OCI-LY7 (cell line): ENCODE results near the gene PLPPR3. TPM values are rescaled to one million over a fixed set of nuclear protein-coding genes. Genes with fewer than 3 reads are reported as not detected.

ENCODE experiments used
- BruUV-seq: library from RNA; stranded (reverse); fragments of 400-500 nt; replicated peaks from 2 replicates; lab custom pipeline; 2021; lab: Mats Ljungman, UMichigan
- CTCF ChIA-PET: fragments of 300-600 bp; sonication (Branson Sonifier 250); formaldehyde crosslinking; loops from one replicate; lab custom pipeline; 2022; ENCODE audit warnings: antibody characterized with exemption; ENCODE audit not compliant: unreplicated experiment; lab: Charles Lee
- POLR2A ChIA-PET: fragments of 300-600 bp; sonication (Branson Sonifier 250); formaldehyde crosslinking; loops from one replicate; lab custom pipeline; 2022; ENCODE audit warnings: antibody characterized with exemption; lab: Charles Lee
- DNase-seq: peaks from one replicate; pipeline ENCODE4 v3.0.0-alpha.2; 2015; ENCODE audit warnings: low spot score
- H2AFZ ChIP-seq: fragments of 200-600 bp; sonication (generic), shearing (Covaris generic); 2 replicates; pipeline ENCODE4 v1.6.1; 2014; ENCODE audit warnings: mild to moderate bottlenecking, antibody characterized with exemption, low read length, moderate library complexity
- H3K27ac ChIP-seq: fragments of 200-600 bp; sonication (generic); 2 replicates; pipeline ENCODE4 v1.5.1; 2014; ENCODE audit warnings: mixed run types, low read depth, mild to moderate bottlenecking, moderate library complexity, low read length, inconsistent platforms; ENCODE audit not compliant: poor library complexity, severe bottlenecking
- H3K36me3 ChIP-seq: fragments of 200-600 bp; sonication (generic); 2 replicates; pipeline ENCODE4 v1.6.1; 2014; ENCODE audit warnings: mild to moderate bottlenecking, antibody characterized with exemption, low read length, moderate library complexity, mixed read lengths; ENCODE audit not compliant: insufficient read depth
- H3K4me1 ChIP-seq: fragments of 200-600 bp; sonication (generic); 2 replicates; pipeline ENCODE4 v1.5.1; 2014; ENCODE audit warnings: mild to moderate bottlenecking, low read length; ENCODE audit not compliant: insufficient read depth, poor library complexity, severe bottlenecking
- H3K4me2 ChIP-seq: fragments of 200-600 bp; sonication (generic); 2 replicates; pipeline ENCODE4 v1.6.1; 2014; ENCODE audit warnings: mild to moderate bottlenecking, low read length
- H3K4me3 ChIP-seq: fragments of 200-600 bp; sonication (generic); 2 replicates; pipeline ENCODE4 v1.5.1; 2014; ENCODE audit warnings: mild to moderate bottlenecking, low read depth, low read length; ENCODE audit not compliant: poor library complexity, severe bottlenecking
- H3K79me2 ChIP-seq: fragments of 200-600 bp; sonication (generic); 2 replicates; pipeline ENCODE4 v1.6.1; 2016; ENCODE audit warnings: low read depth, mild to moderate bottlenecking, low read length, moderate library complexity, mixed read lengths; ENCODE audit not compliant: insufficient read depth
- H3K9me2 ChIP-seq: fragments of 200-600 bp; sonication (generic); 2 replicates; pipeline ENCODE4 v1.6.1; 2016; ENCODE audit warnings: mild to moderate bottlenecking, low read length, mixed read lengths; ENCODE audit not compliant: insufficient read depth
- H3K9me3 ChIP-seq: fragments of 200-600 bp; sonication (generic); 2 replicates; pipeline ENCODE4 v1.6.1; 2014; ENCODE audit warnings: mild to moderate bottlenecking, mixed run types, low read length, mixed read lengths
- H4K20me1 ChIP-seq: fragments of 200-600 bp; sonication (generic); 2 replicates; pipeline ENCODE4 v1.6.1; 2014; ENCODE audit warnings: mild to moderate bottlenecking, antibody characterized with exemption, low read length, moderate library complexity, mixed read lengths; ENCODE audit not compliant: insufficient read depth
- EZH2phosphoT487 ChIP-seq: fragments of 200-600 bp; sonication (generic); IDR thresholded peaks from 2 replicates; pipeline ENCODE4 v1.6.1; 2018; ENCODE audit warnings: low read depth, borderline replicate concordance, mild to moderate bottlenecking, mixed run types, antibody characterized with exemption, low read length, moderate library complexity, mixed read lengths
- intact Hi-C: fragments of 100-400 bp; cut with micrococcal nuclease; formaldehyde crosslinking; loops from one replicate; pipeline ENCODE4 v1.10.0; 2022; ENCODE audit not compliant: unreplicated experiment
- total RNA-seq, 2 experiments: library from RNA; depleted of rRNA in 1 of 2; stranded (reverse); fragments of >200 nt in 1 of 2; shearing (Covaris generic) in 1 of 2; gene quantifications; 2 replicates each; pipeline ENCODE4 v1.2.3, GENCODE V29; 2014 to 2022
- TF ChIP-seq, protein P1 (sequence below): fragments of 200-600 bp; sonication (generic); conservative IDR thresholded peaks from 2 replicates; pipeline ENCODE4 v1.5.1; 2014; ENCODE audit warnings: mild to moderate bottlenecking, antibody characterized with exemption, low read length, moderate library complexity, mixed read lengths

The PLPPR3 gene
- total RNA-seq, 2 experiments from 2014 or later = not detected

DNA sequence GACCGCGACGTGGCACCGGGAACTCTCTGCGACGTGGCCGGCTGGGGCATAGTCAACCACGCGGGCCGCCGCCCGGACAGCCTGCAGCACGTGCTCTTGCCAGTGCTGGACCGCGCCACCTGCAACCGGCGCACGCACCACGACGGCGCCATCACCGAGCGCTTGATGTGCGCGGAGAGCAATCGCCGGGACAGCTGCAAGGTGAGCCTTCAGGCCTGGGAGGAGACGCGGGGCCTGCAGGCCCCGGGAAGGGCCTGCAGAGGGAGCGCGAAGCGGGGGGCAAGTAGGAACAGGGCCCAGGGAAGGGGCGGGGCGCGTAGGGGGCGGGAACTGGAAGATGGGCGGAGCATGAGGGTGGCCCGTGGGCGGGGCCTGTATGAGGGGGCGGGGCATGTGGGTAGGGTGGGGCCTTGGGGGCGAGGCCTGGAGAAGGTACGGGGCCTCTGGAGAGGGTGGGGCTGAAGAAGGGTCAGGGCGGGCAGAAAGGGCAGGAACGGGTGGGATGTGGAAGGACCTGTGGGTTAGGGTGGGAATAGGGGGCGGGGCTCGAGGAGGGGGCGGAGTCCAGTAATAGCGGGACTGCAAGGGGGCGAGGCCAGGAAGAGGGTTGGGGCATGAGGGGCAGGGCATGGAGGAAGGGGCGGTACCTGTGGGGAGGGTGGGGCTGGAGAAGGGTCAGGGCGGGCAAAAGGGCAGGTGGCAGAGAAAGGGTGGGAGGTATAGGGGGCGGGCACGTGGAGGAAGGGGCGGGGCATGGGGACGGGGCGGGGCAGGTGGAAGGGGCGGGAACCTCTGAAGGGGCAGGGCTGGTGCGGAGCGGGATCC lies 40.2 kb upstream of the PLPPR3 start:
- peaks cover 31% of the 10 kb centered on the region for H3K4me1 ChIP-seq
- DNase-seq = peak; percentile 93
- BruUV-seq = no TSS peak
- no peaks in the 10 kb centered on the region for H4K20me1 ChIP-seq
- peak overlapping the region; percentile 59 for H3K4me3 ChIP-seq
- no peaks in the 10 kb centered on the region for H3K9me3 ChIP-seq
- H3K36me3 ChIP-seq = no peaks in the 10 kb centered on the region
- peak overlapping the region; percentile 83 for H3K4me2 ChIP-seq
- ChIA-PET CTCF (no interaction called here), POLR2A (interaction anchor here (0.5 kb wide), 1 partner anchor 104 kb away, joined by 5 read pairs; no protein-coding TSS in a partner anchor)
- intact Hi-C loops = loop anchor here (1.0 to 2.0 kb wide), 6 partner anchors 31 to 312 kb away; partner anchors contain the start of genes KISS1R, MED16, RNU6-9 and SBNO2
- no peaks in the 10 kb centered on the region for H3K79me2 ChIP-seq
- TF ChIP-seq, protein P1, sequence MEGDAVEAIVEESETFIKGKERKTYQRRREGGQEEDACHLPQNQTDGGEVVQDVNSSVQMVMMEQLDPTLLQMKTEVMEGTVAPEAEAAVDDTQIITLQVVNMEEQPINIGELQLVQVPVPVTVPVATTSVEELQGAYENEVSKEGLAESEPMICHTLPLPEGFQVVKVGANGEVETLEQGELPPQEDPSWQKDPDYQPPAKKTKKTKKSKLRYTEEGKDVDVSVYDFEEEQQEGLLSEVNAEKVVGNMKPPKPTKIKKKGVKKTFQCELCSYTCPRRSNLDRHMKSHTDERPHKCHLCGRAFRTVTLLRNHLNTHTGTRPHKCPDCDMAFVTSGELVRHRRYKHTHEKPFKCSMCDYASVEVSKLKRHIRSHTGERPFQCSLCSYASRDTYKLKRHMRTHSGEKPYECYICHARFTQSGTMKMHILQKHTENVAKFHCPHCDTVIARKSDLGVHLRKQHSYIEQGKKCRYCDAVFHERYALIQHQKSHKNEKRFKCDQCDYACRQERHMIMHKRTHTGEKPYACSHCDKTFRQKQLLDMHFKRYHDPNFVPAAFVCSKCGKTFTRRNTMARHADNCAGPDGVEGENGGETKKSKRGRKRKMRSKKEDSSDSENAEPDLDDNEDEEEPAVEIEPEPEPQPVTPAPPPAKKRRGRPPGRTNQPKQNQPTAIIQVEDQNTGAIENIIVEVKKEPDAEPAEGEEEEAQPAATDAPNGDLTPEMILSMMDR = peak; percentile 64
- no peak for TF ChIP-seq EZH2phosphoT487
- no peak overlapping the region; the same call in 1 of the 2 replicates for H2AFZ ChIP-seq
- no peaks in the 10 kb centered on the region for H3K9me2 ChIP-seq
- peak overlapping the region; percentile 50 for H3K27ac ChIP-seq

DNA sequence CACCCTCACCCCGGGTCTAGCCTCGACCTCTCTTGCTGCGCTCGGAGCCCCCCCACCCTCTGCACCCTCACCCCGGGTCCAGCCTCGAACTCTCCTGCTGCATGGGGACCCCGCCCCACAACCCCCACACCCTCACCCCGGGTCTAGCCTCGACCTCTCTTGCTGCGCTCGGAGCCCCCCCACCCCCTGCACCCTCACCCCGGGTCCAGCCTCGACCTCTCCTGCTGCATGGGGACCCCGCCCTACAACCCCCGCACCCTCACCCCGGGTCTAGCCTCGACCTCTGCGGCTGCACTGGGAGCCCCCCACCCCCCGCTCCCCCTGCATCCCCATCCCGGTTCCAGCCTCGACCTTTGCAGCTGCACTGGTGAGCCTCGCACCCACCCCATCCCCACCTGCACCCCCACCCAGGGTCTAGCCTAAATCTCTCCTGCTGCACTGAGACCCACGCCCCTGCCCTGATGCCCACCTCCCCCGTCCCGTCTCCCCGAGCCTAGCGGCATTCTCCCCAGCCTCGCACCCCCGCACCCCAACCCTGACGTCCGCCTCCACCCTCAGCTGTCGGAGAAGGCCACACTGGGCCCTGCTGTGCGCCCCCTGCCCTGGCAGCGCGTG lies 39.5 kb upstream of the PLPPR3 start:
- no peak overlapping the region for H3K4me3 ChIP-seq
- no TSS peak for BruUV-seq
- ChIA-PET CTCF (no interaction called here), POLR2A (no interaction called here)
- no peaks in the 10 kb centered on the region for H4K20me1 ChIP-seq
- no peaks in the 10 kb centered on the region for H3K9me2 ChIP-seq
- no peaks in the 10 kb centered on the region for H3K79me2 ChIP-seq
- DNase-seq = no peak
- no peak overlapping the region for H2AFZ ChIP-seq
- no peaks in the 10 kb centered on the region for H3K9me3 ChIP-seq
- TF ChIP-seq EZH2phosphoT487 = no peak
- TF ChIP-seq, protein P1 = no peak
- H3K4me2 ChIP-seq = peak overlapping the region; percentile 50; the same call in 1 of the 2 replicates
- peaks cover 31% of the 10 kb centered on the region for H3K4me1 ChIP-seq
- intact Hi-C loops = no loop called here
- H3K27ac ChIP-seq = no peak overlapping the region
- no peaks in the 10 kb centered on the region for H3K36me3 ChIP-seq
